Lower lobe of right lung (tissue), 2 donors: ENCODE results near the gene ADNP2. TPM values are rescaled to one million over a fixed set of nuclear protein-coding genes. Genes with fewer than 3 reads are reported as not detected.

Experiments
- ATAC-seq, 2 donors: fragments of 200-7000 bp; cut with Tn5 transposase; one replicate each; pipeline ENCODE4 v1.9.1; 2020 to 2022; ENCODE audit warnings: mild to moderate bottlenecking in 2 of 2, moderate library complexity in 2 of 2
- DNase-seq: peaks from one replicate; pipeline ENCODE4 v3.0.0-alpha.2; 2020
- H3K27ac ChIP-seq: fragments of 200-600 bp; one replicate; pipeline ENCODE4 v1.8.0; 2022
- H3K27me3 ChIP-seq: fragments of 200-600 bp; one replicate; pipeline ENCODE4 v1.8.0; 2022; ENCODE audit warnings: low read depth
- H3K36me3 ChIP-seq: fragments of 200-600 bp; one replicate; pipeline ENCODE4 v1.8.0; 2022; ENCODE audit warnings: mild to moderate bottlenecking
- H3K4me1 ChIP-seq: fragments of 200-600 bp; one replicate; pipeline ENCODE4 v1.8.0; 2022
- H3K4me3 ChIP-seq: fragments of 200-600 bp; one replicate; pipeline ENCODE4 v1.8.0; 2022; ENCODE audit warnings: mild to moderate bottlenecking
- H3K9me3 ChIP-seq: fragments of 200-600 bp; one replicate; pipeline ENCODE4 v1.8.0; 2022
- CTCF ChIP-seq: fragments of 200-600 bp; IDR thresholded peaks from one replicate; pipeline ENCODE4 v1.8.0; 2022; ENCODE audit warnings: antibody characterized with exemption, mild to moderate bottlenecking
- intact Hi-C: fragments of 100-400 bp; cut with DNase I; formaldehyde crosslinking; loops from one replicate; pipeline ENCODE4 v1.11.0; 2022
- total RNA-seq: library from RNA; stranded (reverse); fragmentation: NEBNext Ultra II Directional; extraction: Animal tissue kit (Norgen Biotek cat#: 25700); gene quantifications from one replicate; pipeline ENCODE4 v1.2.1, GENCODE V29; 2021
- donor health status: DM: no; HTN: yes; CAD: no; lungs with severe emphysema.

The ADNP2 gene
- total RNA-seq, 1 donor from 2014 or later: 16.5 TPM

- H3K27me3 ChIP-seq: no peaks in the 10 kb centered on the region
- ATAC-seq: no peak
- TF ChIP-seq CTCF: no peak
These were observed 32.7 kb upstream of the ADNP2 start for GRCh38 chr18:80076379-80076778.

GRCh38 chr18:80077873-80078272, 31.2 kb upstream of the ADNP2 start:
- ATAC-seq: no peak

More at GRCh38 chr18:80076379-80076778, 32.7 kb upstream of the ADNP2 start:
- no peak for DNase-seq
- Histone ChIP-seq H3K36me3 (no peaks in the 10 kb centered on the region), H3K4me3 (no peak overlapping the region), H3K4me1 (no peaks in the 10 kb centered on the region), H3K9me3 (no peaks in the 10 kb centered on the region), H3K27ac (no peak overlapping the region)
- intact Hi-C loops: no loop called here

GRCh38 chr18:80086281-80086680, 22.8 kb upstream of the ADNP2 start:
- no peak overlapping the region for H3K27ac ChIP-seq
- H3K9me3 ChIP-seq: peaks cover 34% of the 10 kb centered on the region
- no peak for TF ChIP-seq CTCF
- H3K4me3 ChIP-seq: no peak overlapping the region
- no peaks in the 10 kb centered on the region for H3K4me1 ChIP-seq
- DNase-seq (no peak), ATAC-seq (no peak)
- intact Hi-C loops: no loop called here
- no peaks in the 10 kb centered on the region for H3K36me3 ChIP-seq
- no peaks in the 10 kb centered on the region for H3K27me3 ChIP-seq

More at GRCh38 chr18:80077873-80078272, 31.2 kb upstream of the ADNP2 start:
- no peaks in the 10 kb centered on the region for H3K4me1 ChIP-seq
- H3K36me3 ChIP-seq: no peaks in the 10 kb centered on the region
- no peaks in the 10 kb centered on the region for H3K27me3 ChIP-seq
- DNase-seq: no peak
- H3K4me3 ChIP-seq: no peak overlapping the region
- TF ChIP-seq CTCF: no peak
- no peak overlapping the region for H3K27ac ChIP-seq
- intact Hi-C loops: no loop called here
- H3K9me3 ChIP-seq: no peaks in the 10 kb centered on the region

- H3K36me3 ChIP-seq: no peaks in the 10 kb centered on the region
- no peak overlapping the region for H3K4me3 ChIP-seq
- no peaks in the 10 kb centered on the region for H3K4me1 ChIP-seq
- H3K27me3 ChIP-seq: no peaks in the 10 kb centered on the region
- H3K27ac ChIP-seq: no peak overlapping the region
- ATAC-seq: no peak
- no peak for DNase-seq
- intact Hi-C loops: no loop called here
- H3K9me3 ChIP-seq: peaks cover 34% of the 10 kb centered on the region
- no peak for TF ChIP-seq CTCF
These were observed 21.0 kb upstream of the ADNP2 start for GRCh38 chr18:80088036-80088435.

GRCh38 chr18:80088823-80089222, 20.2 kb upstream of the ADNP2 start:
- H3K27ac ChIP-seq: no peak overlapping the region
- H3K36me3 ChIP-seq: no peaks in the 10 kb centered on the region
- no peak for DNase-seq
- ATAC-seq: no peak
- TF ChIP-seq CTCF: no peak
- no peaks in the 10 kb centered on the region for H3K27me3 ChIP-seq
- no peaks in the 10 kb centered on the region for H3K4me1 ChIP-seq
- H3K4me3 ChIP-seq: no peak overlapping the region
- intact Hi-C loops: no loop called here
- peaks cover 34% of the 10 kb centered on the region for H3K9me3 ChIP-seq

- H3K4me1 ChIP-seq: no peaks in the 10 kb centered on the region
- H3K27me3 ChIP-seq: no peaks in the 10 kb centered on the region
- DNase-seq: no peak
- no peak for TF ChIP-seq CTCF
- no peak for ATAC-seq
- H3K27ac ChIP-seq: no peak overlapping the region
- no peaks in the 10 kb centered on the region for H3K9me3 ChIP-seq
- no peak overlapping the region for H3K4me3 ChIP-seq
- H3K36me3 ChIP-seq: no peaks in the 10 kb centered on the region
- intact Hi-C loops: no loop called here
These were observed 13.6 kb upstream of the ADNP2 start for GRCh38 chr18:80095414-80095813.
